T-helper 1 cell treated with Interleukin-12 subunit alpha and Interleukin-12 subunit beta and Interleukin-4 antibody, amounts not matched to agents 30 μg/mL and 1 μg/mL, for 36 hours (primary cell): ENCODE measurements around the gene PEX14.

ENCODE experiments used
- H3K27ac Mint-ChIP-seq: one replicate; pipeline ENCODE4 v1.8.0; 2021; ENCODE audit warnings: mild to moderate bottlenecking, mixed read lengths
- H3K27me3 Mint-ChIP-seq: one replicate; pipeline ENCODE4 v1.8.0; 2021; ENCODE audit warnings: low read depth, mixed read lengths
- H3K36me3 Mint-ChIP-seq: one replicate; pipeline ENCODE4 v1.8.0; 2021; ENCODE audit warnings: low read depth, mixed read lengths
- H3K4me1 Mint-ChIP-seq: one replicate; pipeline ENCODE4 v1.8.0; 2021; ENCODE audit warnings: low read depth, mixed read lengths
- H3K4me3 Mint-ChIP-seq: one replicate; pipeline ENCODE4 v1.8.0; 2021; ENCODE audit warnings: mild to moderate bottlenecking, moderate library complexity, mixed read lengths
- H3K9me3 Mint-ChIP-seq: one replicate; pipeline ENCODE4 v1.8.0; 2021; ENCODE audit warnings: mixed read lengths

Gene PEX14

GRCh38 chr1:10529765-10530164, 55.0 kb downstream of the PEX14 start:
- no peak overlapping the region for H3K4me3 Mint-ChIP-seq
- H3K27ac Mint-ChIP-seq = no peak overlapping the region
- peaks cover 19% of the 10 kb centered on the region for H3K4me1 Mint-ChIP-seq
- peaks cover 3% of the 10 kb centered on the region for H3K36me3 Mint-ChIP-seq
- H3K27me3 Mint-ChIP-seq = no peaks in the 10 kb centered on the region
- no peaks in the 10 kb centered on the region for H3K9me3 Mint-ChIP-seq

DNA sequence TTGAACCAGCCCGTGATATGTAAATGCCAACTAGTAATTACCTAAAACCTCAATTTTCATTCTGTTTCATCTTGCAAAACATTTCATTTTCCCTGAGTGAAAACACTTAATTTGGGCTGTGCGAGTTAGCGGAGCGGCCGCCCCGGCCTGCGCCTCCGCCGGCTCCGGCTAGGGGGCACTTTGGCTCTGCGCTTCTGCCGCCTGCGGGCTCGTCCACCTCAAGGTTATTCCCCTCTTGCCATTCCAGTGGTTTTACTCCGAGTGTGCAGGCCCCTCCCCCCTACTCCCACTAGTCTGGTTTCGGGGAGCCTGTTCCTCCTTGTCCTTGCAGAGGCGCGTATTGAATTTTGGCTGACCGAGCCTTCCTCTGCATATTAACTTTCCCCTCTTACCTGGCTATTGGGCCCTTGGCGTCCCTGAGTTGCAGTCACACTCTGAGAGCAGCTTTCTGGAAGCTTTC, 55.6 kb downstream of the PEX14 start:
- no peak overlapping the region for H3K4me3 Mint-ChIP-seq
- H3K9me3 Mint-ChIP-seq = no peaks in the 10 kb centered on the region
- H3K4me1 Mint-ChIP-seq = peaks cover 16% of the 10 kb centered on the region
- no peaks in the 10 kb centered on the region for H3K27me3 Mint-ChIP-seq
- no peak overlapping the region for H3K27ac Mint-ChIP-seq
- peaks cover 1% of the 10 kb centered on the region for H3K36me3 Mint-ChIP-seq

GRCh38 chr1:10530756-10531495, 56.2 kb downstream of the PEX14 start:
- Mint-ChIP-seq H3K36me3 (peaks cover 1% of the 10 kb centered on the region), H3K27me3 (no peaks in the 10 kb centered on the region), H3K27ac (no peak overlapping the region), H3K4me1 (peaks cover 16% of the 10 kb centered on the region), H3K4me3 (no peak overlapping the region), H3K9me3 (no peaks in the 10 kb centered on the region)

DNA sequence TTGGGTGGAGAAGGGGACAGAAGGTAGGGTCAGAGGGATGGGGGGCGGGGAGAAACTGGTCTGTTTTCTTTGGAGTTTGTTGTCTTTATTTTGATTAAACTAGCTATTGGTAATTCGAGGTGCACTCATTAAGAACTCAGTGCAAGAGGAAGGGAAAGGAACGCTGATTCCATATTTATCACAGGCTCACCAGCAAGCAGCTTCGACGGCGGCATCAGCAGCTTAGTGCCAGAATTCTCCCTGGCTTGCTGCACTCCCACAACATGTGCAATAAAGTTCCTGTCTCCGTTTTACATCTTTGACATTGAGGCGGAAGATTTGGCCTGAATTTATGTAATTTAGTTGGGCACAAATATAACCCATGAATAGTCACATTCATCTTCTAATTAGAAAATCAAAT, 57.6 kb downstream of the PEX14 start:
- Mint-ChIP-seq H3K27me3 (no peaks in the 10 kb centered on the region), H3K27ac (no peak overlapping the region), H3K4me1 (peaks cover 16% of the 10 kb centered on the region), H3K4me3 (no peak overlapping the region), H3K9me3 (no peaks in the 10 kb centered on the region), H3K36me3 (peaks cover 6% of the 10 kb centered on the region)

- Mint-ChIP-seq H3K27me3 (no peaks in the 10 kb centered on the region), H3K27ac (no peak overlapping the region), H3K9me3 (no peaks in the 10 kb centered on the region), H3K36me3 (peaks cover 8% of the 10 kb centered on the region), H3K4me1 (peaks cover 14% of the 10 kb centered on the region), H3K4me3 (no peak overlapping the region)
These were observed 59.8 kb downstream of the PEX14 start for GRCh38 chr1:10534519-10534918.

DNA sequence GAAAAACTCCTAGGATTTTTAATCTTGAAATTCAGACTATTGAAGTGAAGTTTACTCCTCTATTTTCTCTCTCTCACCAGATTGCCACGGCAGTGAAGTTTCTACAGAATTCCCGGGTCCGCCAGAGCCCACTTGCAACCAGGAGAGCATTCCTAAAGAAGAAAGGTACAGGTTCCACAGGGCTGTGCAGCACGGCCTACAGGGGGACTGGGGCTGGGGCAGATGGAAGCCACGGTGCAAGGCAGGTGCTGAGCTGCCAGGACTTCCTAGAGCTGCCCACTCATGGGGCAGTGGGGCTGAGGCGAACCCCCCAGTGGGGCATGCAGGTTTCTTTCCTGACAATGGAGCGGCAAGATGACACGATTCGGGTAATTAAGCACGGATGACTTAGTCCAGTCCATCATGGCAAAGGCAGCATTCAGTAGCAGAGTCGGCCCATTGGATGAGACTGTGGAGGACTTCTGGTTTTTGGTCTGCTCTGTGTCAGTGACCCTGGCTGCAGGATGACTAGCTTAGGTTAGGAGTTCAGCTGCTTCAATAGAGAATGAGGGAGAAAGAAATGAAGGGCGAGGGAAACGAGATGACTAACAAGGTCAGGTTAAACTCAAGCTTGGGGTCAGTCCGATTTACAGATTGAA, 61.5 kb downstream of the PEX14 start:
- no peaks in the 10 kb centered on the region for H3K9me3 Mint-ChIP-seq
- no peak overlapping the region for H3K4me3 Mint-ChIP-seq
- no peaks in the 10 kb centered on the region for H3K27me3 Mint-ChIP-seq
- peaks cover 10% of the 10 kb centered on the region for H3K36me3 Mint-ChIP-seq
- no peak overlapping the region for H3K27ac Mint-ChIP-seq
- peaks cover 13% of the 10 kb centered on the region for H3K4me1 Mint-ChIP-seq

DNA sequence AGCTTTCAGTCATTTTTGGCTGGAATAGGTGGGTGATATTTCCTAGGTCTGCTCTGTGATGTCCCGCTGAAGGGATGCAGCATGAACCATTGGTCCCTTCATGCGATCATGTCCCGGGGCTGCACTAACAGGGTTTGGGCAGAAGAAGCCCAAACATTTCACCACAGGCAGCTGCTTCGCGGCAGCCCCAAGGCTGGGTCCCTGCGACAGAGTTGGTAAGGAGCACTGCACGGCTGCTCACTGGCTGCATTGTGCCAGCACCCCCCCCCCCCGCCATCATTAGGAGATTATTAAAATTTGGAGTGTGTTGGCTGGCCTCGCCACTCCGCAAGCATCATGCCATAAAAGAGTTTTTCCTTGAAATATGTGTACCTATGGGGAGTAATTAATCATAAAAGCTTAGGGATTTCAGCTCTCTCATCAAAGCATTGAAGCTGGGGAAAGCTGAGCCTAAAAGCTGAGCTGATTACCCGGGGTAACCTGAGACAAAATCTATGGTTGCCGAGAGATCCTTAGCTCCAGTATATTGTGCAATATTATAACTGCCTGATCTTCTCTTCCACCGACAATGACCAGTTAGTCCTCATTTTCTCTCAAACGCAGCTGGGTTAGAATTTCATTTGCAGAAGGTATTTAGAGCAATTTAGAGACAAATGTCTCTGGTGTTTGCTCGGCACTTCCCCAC, 62.5 kb downstream of the PEX14 start:
- peaks cover 12% of the 10 kb centered on the region for H3K36me3 Mint-ChIP-seq
- no peaks in the 10 kb centered on the region for H3K9me3 Mint-ChIP-seq
- no peak overlapping the region for H3K4me3 Mint-ChIP-seq
- H3K27ac Mint-ChIP-seq = no peak overlapping the region
- peaks cover 13% of the 10 kb centered on the region for H3K4me1 Mint-ChIP-seq
- H3K27me3 Mint-ChIP-seq = no peaks in the 10 kb centered on the region

- no peak overlapping the region for H3K27ac Mint-ChIP-seq
These were observed 64.1 kb downstream of the PEX14 start for GRCh38 chr1:10538646-10539355.

DNA sequence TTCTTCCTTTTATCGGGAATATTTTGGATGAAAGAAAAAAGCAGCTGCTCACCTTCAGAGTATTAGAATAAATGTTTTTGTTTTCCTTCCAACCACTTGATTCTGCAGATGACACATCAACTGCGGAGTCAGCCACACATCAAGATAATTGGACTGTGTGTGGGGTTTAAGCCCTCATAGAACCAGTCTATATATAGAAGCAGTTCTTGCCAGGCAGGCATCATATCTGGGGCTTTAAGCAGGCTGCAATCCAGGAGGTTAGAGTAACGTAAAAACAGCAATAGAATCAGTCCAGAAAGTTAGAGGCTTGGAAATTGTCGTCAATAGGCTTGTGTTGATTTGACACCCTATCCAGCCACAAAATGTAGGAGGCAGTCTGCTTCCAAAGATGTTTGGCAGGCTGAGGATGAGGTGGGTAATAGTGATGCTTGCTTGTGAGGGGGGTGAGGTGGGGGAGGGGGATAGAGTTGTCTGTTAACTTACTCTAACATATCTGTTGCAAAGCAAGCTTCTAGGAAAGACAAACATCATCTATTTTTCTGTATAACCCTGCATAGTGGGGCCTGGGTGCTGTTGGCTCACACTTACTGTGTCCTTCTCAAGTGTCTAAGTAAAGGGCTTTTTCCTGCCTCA, 64.8 kb downstream of the PEX14 start:
- Mint-ChIP-seq H3K4me1 (peaks cover 20% of the 10 kb centered on the region), H3K27ac (no peak overlapping the region), H3K27me3 (no peaks in the 10 kb centered on the region), H3K36me3 (peaks cover 13% of the 10 kb centered on the region), H3K9me3 (no peaks in the 10 kb centered on the region), H3K4me3 (no peak overlapping the region)

More at GRCh38 chr1:10538646-10539355, 64.1 kb downstream of the PEX14 start:
- Mint-ChIP-seq H3K27me3 (no peaks in the 10 kb centered on the region), H3K36me3 (peaks cover 13% of the 10 kb centered on the region), H3K9me3 (no peaks in the 10 kb centered on the region), H3K4me3 (no peak overlapping the region), H3K4me1 (peaks cover 16% of the 10 kb centered on the region)

DNA sequence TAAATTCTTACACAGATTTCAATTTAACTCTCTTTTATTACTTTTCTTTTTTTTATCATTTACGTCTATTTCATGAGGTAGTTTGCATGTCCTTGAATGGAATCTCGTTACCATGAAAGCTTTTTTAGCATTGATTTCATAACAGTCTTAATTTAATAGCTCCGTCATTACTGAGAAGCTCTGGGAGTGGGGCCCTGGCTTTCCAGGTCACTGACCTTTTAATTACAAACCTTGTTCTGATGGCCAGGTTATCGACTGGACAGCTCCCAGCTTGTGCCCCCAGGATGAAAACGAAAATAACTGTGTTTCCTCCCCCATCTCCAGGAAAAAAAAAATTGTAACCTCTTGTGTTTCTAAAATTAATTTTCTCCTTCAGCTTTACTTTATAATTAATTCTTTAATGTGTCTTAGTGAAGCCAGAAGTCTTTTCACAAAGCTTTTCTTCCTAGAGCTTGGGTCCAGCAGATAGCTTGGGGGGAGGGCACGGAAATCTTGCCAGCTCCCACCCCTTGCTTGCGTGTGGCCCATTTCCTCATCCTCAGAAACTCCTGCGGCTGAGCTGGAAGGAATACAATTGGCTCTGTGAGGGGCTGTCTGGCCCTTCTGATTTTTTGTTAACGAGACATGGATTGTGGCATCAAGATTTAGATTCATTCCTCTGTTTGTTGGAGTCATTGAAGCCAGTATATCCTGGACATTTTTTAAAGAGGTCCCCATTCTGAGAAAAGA, 65.7 kb downstream of the PEX14 start:
- Mint-ChIP-seq H3K4me1 (peaks cover 22% of the 10 kb centered on the region), H3K36me3 (peaks cover 13% of the 10 kb centered on the region), H3K9me3 (no peaks in the 10 kb centered on the region), H3K27me3 (no peaks in the 10 kb centered on the region), H3K4me3 (no peak overlapping the region), H3K27ac (no peak overlapping the region)

DNA sequence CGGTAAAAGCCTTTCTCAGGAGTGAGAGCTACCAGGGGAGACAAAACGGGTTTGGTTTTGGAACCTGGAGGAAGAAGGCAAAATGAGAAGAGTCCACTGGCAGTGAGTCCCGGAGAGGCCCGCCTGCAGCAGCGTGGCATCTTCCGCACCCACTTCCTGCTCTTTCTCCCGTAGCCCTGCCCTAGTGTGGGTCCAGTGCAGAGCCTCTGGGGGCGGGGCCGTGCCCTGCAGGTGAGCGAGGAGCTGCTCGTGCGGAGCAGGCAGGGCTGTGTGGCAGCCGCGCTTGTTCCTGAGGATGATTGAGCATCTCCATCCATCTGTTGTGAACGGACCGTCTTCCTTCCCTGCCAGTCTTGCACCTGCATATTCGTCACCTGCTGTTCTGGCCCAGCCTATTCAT, 66.5 kb downstream of the PEX14 start:
- no peak overlapping the region for H3K4me3 Mint-ChIP-seq
- H3K9me3 Mint-ChIP-seq = no peaks in the 10 kb centered on the region
- peaks cover 22% of the 10 kb centered on the region for H3K4me1 Mint-ChIP-seq
- no peaks in the 10 kb centered on the region for H3K27me3 Mint-ChIP-seq
- H3K27ac Mint-ChIP-seq = no peak overlapping the region
- peaks cover 11% of the 10 kb centered on the region for H3K36me3 Mint-ChIP-seq

- Mint-ChIP-seq H3K27ac (no peak overlapping the region), H3K9me3 (no peaks in the 10 kb centered on the region), H3K4me1 (peaks cover 24% of the 10 kb centered on the region), H3K27me3 (no peaks in the 10 kb centered on the region), H3K36me3 (peaks cover 5% of the 10 kb centered on the region), H3K4me3 (no peak overlapping the region)
These were observed 69.5 kb downstream of the PEX14 start for GRCh38 chr1:10544239-10544638.

DNA sequence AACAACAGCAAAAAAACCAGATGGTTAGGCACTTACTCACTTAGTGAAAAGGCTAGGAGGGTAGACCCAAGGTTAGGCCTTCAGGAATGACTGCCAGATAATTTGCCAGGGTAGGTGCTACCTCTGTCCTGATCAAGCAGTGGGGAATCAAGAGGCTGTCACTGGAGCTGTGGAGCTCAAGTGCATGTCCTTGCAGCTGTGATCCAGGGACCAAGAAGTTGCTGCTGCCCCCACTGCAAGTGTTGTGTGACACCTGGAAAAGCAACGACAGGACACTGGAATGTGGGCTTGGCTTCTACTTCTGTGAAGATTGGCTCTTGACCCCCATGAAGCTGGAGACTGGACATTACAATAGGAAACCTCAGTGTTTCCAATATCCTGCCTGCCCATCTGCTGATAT, 72.1 kb downstream of the PEX14 start:
- Mint-ChIP-seq H3K27me3 (no peaks in the 10 kb centered on the region), H3K36me3 (peaks cover 3% of the 10 kb centered on the region), H3K4me3 (no peak overlapping the region), H3K9me3 (no peaks in the 10 kb centered on the region), H3K27ac (no peak overlapping the region), H3K4me1 (peaks cover 20% of the 10 kb centered on the region)
